ENCODE data around the gene ABHD10.

GRCh38 chr3:112012205-112012992 is 33.6 kb downstream of the ABHD10 start:
- TF ChIP-seq EZH2phosphoT487 (IDR thresholded peaks at IDR 0.05) (no peak), CTCF (IDR thresholded peaks at IDR 0.05) (no peak)
